ENCODE data around the gene CHRNA3. TPM values are rescaled to one million over a fixed set of nuclear protein-coding genes. Genes with fewer than 3 reads are reported as not detected.

CHRNA3 gene
- total RNA-seq, 1 experiment from 2014 or later = not detected

GRCh38 chr15:78598348-78598747 is 22.4 kb downstream of the CHRNA3 start:
- RAD21 ChIA-PET (ENCODE audit: low non-redundant PET in 1 of 2, low total read pairs in 2 of 2, uncharacterized antibody in 2 of 2, unreplicated experiment in 2 of 2) = no interaction called here
- no peak for DNase-seq (ENCODE audit: low read depth, low spot score)
- H3K4me2 ChIP-seq (ENCODE audit: low read length) = no peak overlapping the region
- H4K20me1 ChIP-seq (ENCODE audit: insufficient read depth) = no peaks in the 10 kb centered on the region
- no peaks in the 10 kb centered on the region; a peak in 1 of 4 replicates for H3K36me3 ChIP-seq (ENCODE audit: control insufficient read depth in 1 of 2, insufficient read depth in 2 of 2, low read length in 2 of 2)
- H3K4me1 ChIP-seq (ENCODE audit: control insufficient read depth in 1 of 2, insufficient read depth in 2 of 2, low read length in 2 of 2) = no peaks in the 10 kb centered on the region
- no peaks in the 10 kb centered on the region for H3K9me2 ChIP-seq (ENCODE audit: insufficient read depth)
- POLR2A ChIA-PET = no interaction called here
- ATAC-seq = no peak
- no peaks in the 10 kb centered on the region for H3K79me2 ChIP-seq (ENCODE audit: insufficient read depth, low read length)
- CTCF ChIA-PET = no interaction called here
- no peak overlapping the region for H3K4me3 ChIP-seq (replicated peaks in 1 of 2; ENCODE audit: low read depth in 1 of 2, low read length in 2 of 2)
- H3K9ac ChIP-seq (ENCODE audit: low read length) = no peak overlapping the region
- intact Hi-C loops (cut with micrococcal nuclease) = no loop called here
- TF ChIP-seq, protein P1, sequence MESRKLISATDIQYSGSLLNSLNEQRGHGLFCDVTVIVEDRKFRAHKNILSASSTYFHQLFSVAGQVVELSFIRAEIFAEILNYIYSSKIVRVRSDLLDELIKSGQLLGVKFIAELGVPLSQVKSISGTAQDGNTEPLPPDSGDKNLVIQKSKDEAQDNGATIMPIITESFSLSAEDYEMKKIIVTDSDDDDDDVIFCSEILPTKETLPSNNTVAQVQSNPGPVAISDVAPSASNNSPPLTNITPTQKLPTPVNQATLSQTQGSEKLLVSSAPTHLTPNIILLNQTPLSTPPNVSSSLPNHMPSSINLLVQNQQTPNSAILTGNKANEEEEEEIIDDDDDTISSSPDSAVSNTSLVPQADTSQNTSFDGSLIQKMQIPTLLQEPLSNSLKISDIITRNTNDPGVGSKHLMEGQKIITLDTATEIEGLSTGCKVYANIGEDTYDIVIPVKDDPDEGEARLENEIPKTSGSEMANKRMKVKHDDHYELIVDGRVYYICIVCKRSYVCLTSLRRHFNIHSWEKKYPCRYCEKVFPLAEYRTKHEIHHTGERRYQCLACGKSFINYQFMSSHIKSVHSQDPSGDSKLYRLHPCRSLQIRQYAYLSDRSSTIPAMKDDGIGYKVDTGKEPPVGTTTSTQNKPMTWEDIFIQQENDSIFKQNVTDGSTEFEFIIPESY (IDR thresholded peaks at IDR 0.05; ENCODE audit: extremely low read depth, insufficient replicate concordance, low read length) = no peak
- TF ChIP-seq MAX (IDR thresholded peaks at IDR 0.05) = no peak
- no peak for TF ChIP-seq FOSL1 (IDR thresholded peaks at IDR 0.05; ENCODE audit: low read depth)
- no peak for TF ChIP-seq EZH2phosphoT487 (IDR thresholded peaks at IDR 0.05; ENCODE audit: borderline replicate concordance)
- no peak for TF ChIP-seq YY1 (IDR thresholded peaks at IDR 0.05; ENCODE audit: extremely low read depth, insufficient replicate concordance, low read depth, low read length)
- TF ChIP-seq ZFX (IDR thresholded peaks at IDR 0.05) = no peak
- no peak for TF ChIP-seq EGR1 (IDR thresholded peaks at IDR 0.05; ENCODE audit: low read depth)
- TF ChIP-seq CTCF (IDR thresholded peaks at IDR 0.05 in 2 of 3, conservative IDR thresholded peaks at IDR 0.05 in 1 of 3; ENCODE audit: borderline replicate concordance in 1 of 3, insufficient read depth in 1 of 3, low read depth in 2 of 3, low read length in 2 of 3) = no peak
- no peaks in the 10 kb centered on the region for H3K27me3 ChIP-seq (ENCODE audit: insufficient read depth, low read length)
- no peak overlapping the region for H2AFZ ChIP-seq (ENCODE audit: low read depth, low read length, poor library complexity, severe bottlenecking)
- no peaks in the 10 kb centered on the region for H3K9me3 ChIP-seq (ENCODE audit: control insufficient read depth in 1 of 2, insufficient read depth in 1 of 2, low read depth in 1 of 2, low read length in 2 of 2)
- H3K27ac ChIP-seq (ENCODE audit: low read depth, low read length) = no peak overlapping the region
- no TSS peak for BruUV-seq (replicated peaks)

Data from HCT116 (cell line).